ENCODE results near the gene KRT14.

GRCh38 chr17:41567317-41567716 is 19.4 kb downstream of the KRT14 start:
- TF ChIP-seq CTCF (conservative IDR thresholded peaks at IDR 0.05 in 1 of 2, IDR thresholded peaks at IDR 0.05 in 1 of 2; ENCODE audit: low read depth in 1 of 2, low read length in 2 of 2) (no peak), EZH2 (IDR thresholded peaks at IDR 0.05; ENCODE audit: low read length, missing control alignments) (no peak)

All from fibroblast of lung (primary cell).